Activated naive CD8-positive, alpha-beta T cell treated with anti-CD3 and anti-CD28 coated beads, Interleukin-2, amount 10 ng/mL, durations not matched to agents 7 days and 5 days (primary cell): ENCODE data around the gene CHMP3. TPM values are rescaled to one million over a fixed set of nuclear protein-coding genes. Genes with fewer than 3 reads are reported as not detected.
"Not testable (repeated sequence)": the region's sequence is repeated elsewhere in the genome, so short reads cannot be mapped to it uniquely, and the experiment has no call there.

Experiments used
- ATAC-seq: fragments of 150-1000 bp; cut with Tn5 transposase; one replicate; pipeline ENCODE4 v1.10.0; 2021; ENCODE audit warnings: low read depth, moderate library complexity
- POLR2A ChIA-PET: fragments of 350-600 bp; sonication (Branson Sonifier 250); formaldehyde crosslinking; loops from one replicate; lab custom pipeline; 2021; ENCODE audit warnings: antibody characterized with exemption; lab: Charles Lee
- DNase-seq: peaks from one replicate; pipeline ENCODE4 v3.0.0; 2021
- H3K27ac Mint-ChIP-seq: one replicate; pipeline ENCODE4 v1.8.0; 2022; ENCODE audit warnings: mild to moderate bottlenecking, mixed read lengths
- H3K27me3 Mint-ChIP-seq: one replicate; pipeline ENCODE4 v1.8.0; 2022; ENCODE audit warnings: mild to moderate bottlenecking, moderate library complexity, mixed read lengths
- H3K36me3 Mint-ChIP-seq: one replicate; pipeline ENCODE4 v1.8.0; 2021; ENCODE audit warnings: mild to moderate bottlenecking, mixed read lengths
- H3K4me1 Mint-ChIP-seq: one replicate; pipeline ENCODE4 v1.8.0; 2021; ENCODE audit warnings: mixed read lengths
- H3K4me3 Mint-ChIP-seq: one replicate; pipeline ENCODE4 v1.8.0; 2022; ENCODE audit warnings: mild to moderate bottlenecking, moderate library complexity, mixed read lengths
- H3K9me3 Mint-ChIP-seq: one replicate; pipeline ENCODE4 v1.8.0; 2021; ENCODE audit warnings: mixed read lengths
- total RNA-seq, 2 experiments: library from RNA; stranded (reverse); gene quantifications; one replicate each; pipeline ENCODE4 v1.2.3, GENCODE V29; 2021

Gene CHMP3
- total RNA-seq, 2 experiments from 2014 or later = 48.9 to 49.5 TPM

DNA sequence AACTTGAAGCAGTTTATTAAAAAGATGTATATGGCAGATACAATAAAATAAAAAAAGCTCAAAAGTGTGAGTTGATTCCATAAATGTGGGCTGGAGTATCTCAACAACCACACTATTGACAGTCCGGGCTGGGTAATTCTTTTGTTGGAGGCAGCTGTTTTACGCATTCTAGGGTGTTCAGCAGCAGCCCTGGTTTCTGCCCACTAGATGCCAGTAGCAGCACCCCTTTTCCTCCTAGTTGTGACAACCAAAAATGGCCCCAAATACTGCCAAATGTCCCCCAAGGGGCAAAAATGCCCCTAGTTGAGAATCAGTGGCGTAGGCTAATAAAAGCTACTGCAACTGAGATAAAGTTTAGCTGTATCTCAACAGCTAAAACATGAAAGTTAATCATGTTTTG, 44.8 kb downstream of the CHMP3 start:
- Mint-ChIP-seq H3K36me3 (peaks cover 10% of the 10 kb centered on the region), H3K4me3 (no peak overlapping the region), H3K27me3 (no peaks in the 10 kb centered on the region), H3K4me1 (peaks cover 2% of the 10 kb centered on the region), H3K9me3 (peaks cover 5% of the 10 kb centered on the region), H3K27ac (no peak overlapping the region)
- POLR2A ChIA-PET = interaction anchor here (0.6 kb wide), 1 partner anchor 12 kb away, joined by 3 read pairs; no protein-coding TSS in a partner anchor
- peak; percentile 52 for ATAC-seq
- no peak for DNase-seq

DNA sequence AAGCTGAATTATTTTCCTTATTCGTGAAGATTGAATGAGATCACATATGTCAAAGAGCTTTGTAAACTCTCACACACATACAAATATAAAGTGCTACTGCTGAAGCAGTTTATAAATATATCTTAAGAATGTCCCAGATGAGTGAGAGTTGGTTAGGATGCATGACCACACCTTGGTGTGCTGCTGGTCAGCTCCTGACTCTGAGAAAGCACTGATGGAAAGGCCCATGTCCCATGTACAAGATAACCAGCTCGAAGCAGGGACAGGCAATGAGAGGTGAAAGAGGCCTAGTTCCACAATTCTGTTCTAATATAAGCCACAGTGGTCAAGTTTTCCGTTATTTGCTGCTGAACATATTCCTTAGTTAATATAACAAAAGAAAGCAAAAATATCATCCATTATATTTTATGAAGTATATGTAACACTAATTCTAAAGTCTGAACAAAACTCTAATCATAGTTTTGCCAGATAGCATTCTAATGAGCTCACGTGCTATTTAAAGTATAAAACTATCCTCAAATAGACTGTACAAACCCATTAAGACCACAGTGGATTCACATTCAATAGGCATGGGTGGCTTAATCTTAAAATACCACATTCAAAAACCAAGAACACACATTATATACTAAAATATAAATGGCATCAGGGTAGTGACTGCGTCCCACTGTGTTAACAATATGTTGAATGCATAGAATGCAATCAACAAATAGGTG, 49.1 kb downstream of the CHMP3 start:
- Mint-ChIP-seq H3K4me3 (no peak overlapping the region), H3K36me3 (peaks cover 18% of the 10 kb centered on the region), H3K27ac (no peak overlapping the region), H3K9me3 (no peaks in the 10 kb centered on the region), H3K27me3 (no peaks in the 10 kb centered on the region), H3K4me1 (peaks cover 4% of the 10 kb centered on the region)
- DNase-seq = no peak
- ATAC-seq = no peak
- POLR2A ChIA-PET = no interaction called here

DNA sequence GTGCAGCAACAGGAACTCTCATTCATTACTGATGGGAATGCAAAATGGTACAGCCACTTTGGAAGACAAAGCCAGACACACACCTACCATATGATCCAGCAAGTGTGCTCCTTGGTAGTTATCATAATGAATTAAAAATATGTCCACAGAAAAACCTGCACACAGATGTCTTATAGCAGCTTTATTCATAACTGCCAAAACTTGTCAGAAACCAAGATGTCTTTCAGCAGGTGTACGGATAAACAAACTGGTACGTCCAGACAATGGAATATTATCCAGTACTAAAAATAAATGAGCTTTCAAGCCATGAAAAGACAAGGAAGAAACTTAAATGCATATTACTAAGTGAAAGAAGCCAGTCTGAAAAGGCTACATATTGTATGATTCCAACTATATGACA, 50.4 kb downstream of the CHMP3 start:
- DNase-seq = no peak
- H3K27me3 Mint-ChIP-seq = no peaks in the 10 kb centered on the region
- H3K4me1 Mint-ChIP-seq = peaks cover 4% of the 10 kb centered on the region
- peaks cover 25% of the 10 kb centered on the region for H3K36me3 Mint-ChIP-seq
- POLR2A ChIA-PET = no interaction called here
- no peak for ATAC-seq
- H3K4me3 Mint-ChIP-seq = no peak overlapping the region
- H3K27ac Mint-ChIP-seq = no peak overlapping the region
- no peaks in the 10 kb centered on the region for H3K9me3 Mint-ChIP-seq

DNA sequence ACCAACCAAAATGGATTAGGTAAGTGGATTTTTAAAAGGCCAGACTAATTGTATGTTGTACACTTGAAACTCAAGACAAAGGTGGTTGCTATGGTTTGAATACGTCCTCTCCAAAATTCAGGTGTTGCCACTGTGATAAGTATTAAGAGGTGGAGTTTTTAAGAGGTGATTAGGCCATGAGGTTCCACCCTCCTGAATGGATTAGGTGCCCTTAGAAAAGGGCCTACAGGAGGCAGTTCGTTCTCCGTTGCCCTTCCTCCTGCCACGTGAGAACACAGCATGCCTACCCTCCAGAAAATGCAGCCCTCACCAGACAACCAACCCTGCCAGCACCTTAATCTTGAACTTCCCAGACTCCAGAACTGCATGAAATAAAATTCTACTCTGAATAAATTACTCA, 51.2 kb downstream of the CHMP3 start:
- Mint-ChIP-seq H3K27ac (no peak overlapping the region), H3K9me3 (no peaks in the 10 kb centered on the region), H3K27me3 (no peaks in the 10 kb centered on the region), H3K4me3 (no peak overlapping the region), H3K36me3 (peaks cover 32% of the 10 kb centered on the region), H3K4me1 (peaks cover 4% of the 10 kb centered on the region)
- no peak for DNase-seq
- no peak for ATAC-seq
- POLR2A ChIA-PET = no interaction called here

- H3K4me3 Mint-ChIP-seq = no peak overlapping the region
- H3K36me3 Mint-ChIP-seq = peaks cover 33% of the 10 kb centered on the region
- ATAC-seq (no peak), DNase-seq (no peak)
- no peaks in the 10 kb centered on the region for H3K9me3 Mint-ChIP-seq
- H3K27me3 Mint-ChIP-seq = no peaks in the 10 kb centered on the region
- H3K4me1 Mint-ChIP-seq = peaks cover 4% of the 10 kb centered on the region
- H3K27ac Mint-ChIP-seq = no peak overlapping the region
- POLR2A ChIA-PET = no interaction called here
Measured at GRCh38 chr2:86510436-86510933, 52.8 kb downstream of the CHMP3 start.

GRCh38 chr2:86507600-86507999, 55.6 kb downstream of the CHMP3 start:
- Mint-ChIP-seq H3K27ac (no peak overlapping the region), H3K9me3 (peaks cover 4% of the 10 kb centered on the region), H3K4me3 (no peak overlapping the region), H3K27me3 (no peaks in the 10 kb centered on the region), H3K36me3 (peaks cover 53% of the 10 kb centered on the region), H3K4me1 (peaks cover 2% of the 10 kb centered on the region)
- DNase-seq (no peak), ATAC-seq (no peak)
- POLR2A ChIA-PET = interaction anchor here (0.7 to 1.0 kb wide), 2 partner anchors 20 to 67 kb away, joined by 3 read pairs; partner anchors contain the start of gene KDM3A

DNA sequence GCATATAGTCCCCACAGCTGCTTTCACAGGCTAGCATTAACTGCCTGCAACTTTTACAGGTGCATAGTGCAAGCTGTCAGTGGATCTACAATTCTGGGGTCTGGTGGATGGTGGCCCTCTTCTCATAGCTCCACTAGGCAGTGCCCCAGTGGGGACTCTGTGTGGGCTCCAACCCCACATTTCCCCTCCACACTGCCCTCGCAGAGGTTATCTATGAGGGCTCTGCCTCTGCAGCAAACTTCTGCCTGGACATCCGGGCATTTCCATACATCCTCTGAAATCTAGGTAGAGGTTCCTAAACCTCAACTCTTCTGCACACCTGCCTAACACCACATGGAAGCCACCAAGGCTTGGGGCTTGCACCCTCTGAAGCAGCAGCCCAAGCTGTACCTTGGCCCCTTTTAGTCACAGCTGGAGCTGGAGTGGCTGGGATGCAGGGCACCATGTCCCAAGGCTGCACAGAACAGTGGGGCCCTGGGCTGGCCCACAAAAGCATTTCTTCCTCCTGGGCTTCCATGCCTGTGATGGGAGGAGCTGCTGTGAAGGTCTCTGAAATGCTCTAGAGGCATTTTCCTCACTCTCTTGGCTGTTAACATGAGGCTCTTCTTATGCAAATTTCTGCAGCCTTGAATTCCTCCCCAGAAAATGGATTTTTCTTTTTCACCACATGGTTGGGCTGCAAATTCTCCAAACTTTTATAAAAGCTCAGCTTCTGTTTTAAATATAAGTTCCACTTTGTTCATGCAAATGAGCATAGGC, 62.7 kb downstream of the CHMP3 start:
- ATAC-seq (no peak), DNase-seq (no peak)
- POLR2A ChIA-PET = interaction anchor here (0.5 kb wide), 1 partner anchor 119 kb away, joined by 3 read pairs; no protein-coding TSS in a partner anchor
- Mint-ChIP-seq H3K9me3 (peaks cover 29% of the 10 kb centered on the region), H3K27ac (no peak overlapping the region), H3K4me3 (no peak overlapping the region), H3K36me3 (peaks cover 93% of the 10 kb centered on the region), H3K27me3 (no peaks in the 10 kb centered on the region), H3K4me1 (no peaks in the 10 kb centered on the region)

- no peak overlapping the region for H3K4me3 Mint-ChIP-seq
- no peaks in the 10 kb centered on the region for H3K4me1 Mint-ChIP-seq
- H3K9me3 Mint-ChIP-seq = peaks cover 25% of the 10 kb centered on the region
- no peak overlapping the region for H3K27ac Mint-ChIP-seq
- DNase-seq = no peak
- peaks cover 95% of the 10 kb centered on the region for H3K36me3 Mint-ChIP-seq
- H3K27me3 Mint-ChIP-seq = no peaks in the 10 kb centered on the region
- POLR2A ChIA-PET = no interaction called here
- ATAC-seq = no peak
Measured at GRCh38 chr2:86499326-86499725, 63.9 kb downstream of the CHMP3 start.

DNA sequence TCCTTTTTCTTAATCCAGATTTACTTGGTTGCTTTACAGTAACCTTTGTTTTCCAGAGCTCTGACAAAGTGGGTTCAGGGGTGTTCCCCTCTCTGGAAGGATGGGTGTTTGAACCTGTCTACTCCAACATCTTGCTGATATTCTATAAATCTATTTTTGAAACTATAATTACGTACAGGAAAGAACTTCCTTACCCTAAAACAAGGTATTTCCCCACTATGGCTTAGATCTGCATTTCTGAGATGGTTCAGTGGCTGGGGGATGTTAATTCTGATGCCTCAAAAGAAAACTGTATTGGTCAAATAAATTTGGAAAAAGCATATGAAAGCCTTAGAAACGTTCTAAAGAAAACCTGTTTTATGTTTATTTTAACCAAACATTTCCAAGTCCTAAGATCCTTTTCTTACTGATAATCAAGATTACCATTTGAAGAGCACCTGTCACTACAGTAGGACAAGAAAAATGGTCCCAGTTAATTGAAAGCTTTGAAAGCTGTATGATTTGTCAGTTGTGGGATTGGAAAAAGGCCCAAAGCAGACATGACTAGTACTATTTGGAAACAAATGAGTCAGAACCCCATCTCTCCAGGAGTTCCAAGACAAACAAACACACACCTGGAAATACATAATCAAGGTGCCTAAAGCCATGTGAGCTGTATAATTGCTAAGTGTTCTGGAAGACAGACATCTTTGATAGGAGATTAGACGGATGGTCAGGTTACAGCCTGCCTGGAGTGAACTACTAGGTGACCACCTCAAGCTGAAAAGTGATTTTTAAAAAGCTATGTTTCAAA, 64.6 kb downstream of the CHMP3 start:
- Mint-ChIP-seq H3K27me3 (no peaks in the 10 kb centered on the region), H3K4me3 (no peak overlapping the region), H3K36me3 (peaks cover 96% of the 10 kb centered on the region), H3K27ac (no peak overlapping the region), H3K4me1 (peaks cover 2% of the 10 kb centered on the region), H3K9me3 (peaks cover 27% of the 10 kb centered on the region)
- POLR2A ChIA-PET = no interaction called here
- no peak for DNase-seq
- ATAC-seq = no peak

GRCh38 chr2:86496391-86496790, 66.9 kb downstream of the CHMP3 start:
- H3K27me3 Mint-ChIP-seq, ATAC-seq, POLR2A ChIA-PET, H3K4me1 Mint-ChIP-seq, H3K27ac Mint-ChIP-seq, H3K4me3 Mint-ChIP-seq, DNase-seq: not testable (repeated sequence)
- H3K36me3 Mint-ChIP-seq = peaks cover 89% of the 10 kb centered on the region
- H3K9me3 Mint-ChIP-seq = peaks cover 26% of the 10 kb centered on the region

- ATAC-seq (no peak), DNase-seq (no peak)
- Mint-ChIP-seq H3K27ac (no peak overlapping the region), H3K4me3 (no peak overlapping the region), H3K27me3 (no peaks in the 10 kb centered on the region), H3K9me3 (peaks cover 1% of the 10 kb centered on the region), H3K36me3 (peaks cover 71% of the 10 kb centered on the region), H3K4me1 (peaks cover 2% of the 10 kb centered on the region)
- POLR2A ChIA-PET = no interaction called here
Measured at GRCh38 chr2:86492048-86492453, 71.2 kb downstream of the CHMP3 start.

DNA sequence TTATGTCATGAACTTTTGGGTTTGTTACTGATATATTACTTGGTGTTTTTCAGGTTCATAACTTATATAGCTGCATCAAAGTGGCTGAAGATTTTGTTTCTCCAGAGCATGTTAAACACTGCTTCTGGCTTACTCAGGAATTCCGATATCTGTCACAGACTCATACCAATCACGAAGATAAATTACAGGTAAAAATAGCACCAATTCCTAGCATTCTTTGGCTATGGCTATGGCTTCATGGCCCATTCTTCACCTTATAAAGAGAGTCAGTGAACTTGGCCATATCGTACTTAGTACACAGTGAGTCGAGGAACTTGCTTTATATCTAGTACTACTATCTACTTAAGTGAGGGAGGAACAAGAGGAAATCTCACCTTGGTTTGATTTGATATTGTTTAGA, 72.2 kb downstream of the CHMP3 start:
- POLR2A ChIA-PET = no interaction called here
- Mint-ChIP-seq H3K36me3 (peaks cover 67% of the 10 kb centered on the region), H3K9me3 (peaks cover 1% of the 10 kb centered on the region), H3K4me3 (no peak overlapping the region), H3K27ac (no peak overlapping the region), H3K4me1 (peaks cover 3% of the 10 kb centered on the region), H3K27me3 (no peaks in the 10 kb centered on the region)
- no peak for ATAC-seq
- no peak for DNase-seq

DNA sequence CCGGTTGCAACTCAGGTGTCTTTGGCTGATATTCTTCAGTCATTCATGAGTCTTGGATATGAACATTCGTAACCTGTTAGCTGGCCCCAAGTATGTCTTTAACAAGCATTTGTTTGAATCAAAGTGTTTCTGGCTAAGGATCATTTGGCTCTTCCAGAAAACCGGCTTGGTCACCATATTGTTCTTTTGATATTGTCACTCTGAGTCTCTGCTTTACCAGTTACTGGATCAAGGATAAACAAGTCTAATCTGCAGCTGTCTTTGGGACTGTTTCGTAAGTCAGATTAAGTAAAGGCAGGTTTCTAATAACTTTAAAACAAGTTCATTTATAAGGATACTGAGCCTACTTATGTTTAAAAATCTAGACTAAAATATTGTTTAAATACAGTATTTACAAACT, 73.0 kb downstream of the CHMP3 start:
- Mint-ChIP-seq H3K36me3 (peaks cover 66% of the 10 kb centered on the region), H3K4me1 (peaks cover 3% of the 10 kb centered on the region), H3K9me3 (peaks cover 1% of the 10 kb centered on the region), H3K4me3 (no peak overlapping the region), H3K27me3 (no peaks in the 10 kb centered on the region), H3K27ac (no peak overlapping the region)
- DNase-seq (no peak), ATAC-seq (no peak)
- POLR2A ChIA-PET = no interaction called here
